Smooth muscle cell (in vitro differentiated cells): ENCODE data around the gene CDH6. TPM values are rescaled to one million over a fixed set of nuclear protein-coding genes. Genes with fewer than 3 reads are reported as not detected.
"Not testable (repeated sequence)": the region's sequence is repeated elsewhere in the genome, so short reads cannot be mapped to it uniquely, and the experiment has no call there.

ENCODE experiments used
- DNase-seq: peaks from one replicate; lab custom pipeline; 2025; ENCODE audit not compliant: unreplicated experiment; lab: John Stamatoyannopoulos, UW
- H2AFZ ChIP-seq: fragments of 200-600 bp; sonication (generic); 2 replicates; pipeline ENCODE4 v1.6.0; 2016; ENCODE audit warnings: antibody characterized with exemption, low read depth, mild to moderate bottlenecking
- H3F3A ChIP-seq: fragments of 200-600 bp; sonication (generic); 2 replicates; pipeline ENCODE4 v1.6.0; 2017; ENCODE audit warnings: antibody characterized with exemption, low read depth
- H3K27ac ChIP-seq: fragments of 200-600 bp; sonication (generic); 2 replicates; pipeline ENCODE4 v1.5.1; 2016; ENCODE audit warnings: low read depth, mild to moderate bottlenecking
- H3K27me3 ChIP-seq: fragments of 200-600 bp; sonication (generic); 2 replicates; pipeline ENCODE4 v1.6.1; 2016; ENCODE audit warnings: low read depth, mild to moderate bottlenecking
- H3K36me3 ChIP-seq: fragments of 200-600 bp; sonication (generic); 2 replicates; pipeline ENCODE4 v1.5.1; 2016; ENCODE audit warnings: low read depth
- H3K4me1 ChIP-seq: fragments of 200-600 bp; sonication (generic); 2 replicates; pipeline ENCODE4 v1.5.1; 2016; ENCODE audit warnings: low read depth
- H3K4me2 ChIP-seq: fragments of 200-600 bp; sonication (generic); 2 replicates; pipeline ENCODE4 v1.6.0; 2016; ENCODE audit warnings: mild to moderate bottlenecking
- H3K4me3 ChIP-seq: fragments of 200-600 bp; sonication (generic); 2 replicates; pipeline ENCODE4 v1.5.1; 2016; ENCODE audit warnings: mild to moderate bottlenecking
- H3K79me2 ChIP-seq: fragments of 200-600 bp; sonication (generic); 2 replicates; pipeline ENCODE4 v1.6.0; 2016; ENCODE audit warnings: low read depth, mild to moderate bottlenecking
- H3K9ac ChIP-seq: fragments of 200-600 bp; sonication (generic); 2 replicates; pipeline ENCODE4 v1.6.0; 2016; ENCODE audit warnings: low read depth
- H3K9me3 ChIP-seq: fragments of 200-600 bp; sonication (generic); replicated peaks from 2 replicates; pipeline ENCODE4 v1.5.1; 2016; ENCODE audit warnings: low read depth
- H4K20me1 ChIP-seq: fragments of 200-600 bp; sonication (generic); 2 replicates; pipeline ENCODE4 v1.6.0; 2016; ENCODE audit warnings: low read depth
- WGBS: methylation state at CpG from one replicate; pipeline ENCODE4 v1.1.7; 2016; ENCODE audit warnings: low lambda C conversion rate; 5-methylcytosine and 5-hydroxymethylcytosine counted together
- polyA plus RNA-seq: library from polyadenylated mRNA; unstranded; fragments of >200 nt; fragmentation: Nextera tagmentation; extraction: Ambion mirVana; gene quantifications from 2 replicates; pipeline ENCODE4 v1.2.1, GENCODE V29; 2016
- total RNA-seq: library from RNA; depleted of rRNA; stranded (reverse); fragments of >200 nt; gene quantifications from 2 replicates; pipeline ENCODE4 v1.2.3, GENCODE V29; 2014
- TF ChIP-seq, protein P1 (sequence below): fragments of 200-600 bp; sonication (generic); IDR thresholded peaks from 2 replicates; pipeline ENCODE4 v1.5.1; 2017; ENCODE audit warnings: borderline replicate concordance, mild to moderate bottlenecking, antibody characterized with exemption; ENCODE audit not compliant: insufficient read depth, poor library complexity, severe bottlenecking

The CDH6 gene
- total and polyA plus RNA-seq, 2 experiments from 2014 or later: 1.5 to 5.9 TPM

- Histone ChIP-seq H3K9ac (no peak overlapping the region), H3F3A (no peaks in the 10 kb centered on the region), H3K4me1 (no peaks in the 10 kb centered on the region), H4K20me1 (no peaks in the 10 kb centered on the region), H3K36me3 (no peaks in the 10 kb centered on the region), H3K79me2 (no peaks in the 10 kb centered on the region), H3K4me3 (no peak overlapping the region), H3K27me3 (no peaks in the 10 kb centered on the region), H3K9me3 (no peaks in the 10 kb centered on the region), H3K27ac (no peak overlapping the region), H3K4me2 (no peak overlapping the region), H2AFZ (no peak overlapping the region)
- DNase-seq: no peak
- 71% methylated on average over 3 of the region's 3 CpGs for WGBS
- TF ChIP-seq, protein P1, sequence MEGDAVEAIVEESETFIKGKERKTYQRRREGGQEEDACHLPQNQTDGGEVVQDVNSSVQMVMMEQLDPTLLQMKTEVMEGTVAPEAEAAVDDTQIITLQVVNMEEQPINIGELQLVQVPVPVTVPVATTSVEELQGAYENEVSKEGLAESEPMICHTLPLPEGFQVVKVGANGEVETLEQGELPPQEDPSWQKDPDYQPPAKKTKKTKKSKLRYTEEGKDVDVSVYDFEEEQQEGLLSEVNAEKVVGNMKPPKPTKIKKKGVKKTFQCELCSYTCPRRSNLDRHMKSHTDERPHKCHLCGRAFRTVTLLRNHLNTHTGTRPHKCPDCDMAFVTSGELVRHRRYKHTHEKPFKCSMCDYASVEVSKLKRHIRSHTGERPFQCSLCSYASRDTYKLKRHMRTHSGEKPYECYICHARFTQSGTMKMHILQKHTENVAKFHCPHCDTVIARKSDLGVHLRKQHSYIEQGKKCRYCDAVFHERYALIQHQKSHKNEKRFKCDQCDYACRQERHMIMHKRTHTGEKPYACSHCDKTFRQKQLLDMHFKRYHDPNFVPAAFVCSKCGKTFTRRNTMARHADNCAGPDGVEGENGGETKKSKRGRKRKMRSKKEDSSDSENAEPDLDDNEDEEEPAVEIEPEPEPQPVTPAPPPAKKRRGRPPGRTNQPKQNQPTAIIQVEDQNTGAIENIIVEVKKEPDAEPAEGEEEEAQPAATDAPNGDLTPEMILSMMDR: no peak
These were observed 161.9 kb downstream of the CDH6 start for GRCh38 chr5:31355337-31355736.

DNA sequence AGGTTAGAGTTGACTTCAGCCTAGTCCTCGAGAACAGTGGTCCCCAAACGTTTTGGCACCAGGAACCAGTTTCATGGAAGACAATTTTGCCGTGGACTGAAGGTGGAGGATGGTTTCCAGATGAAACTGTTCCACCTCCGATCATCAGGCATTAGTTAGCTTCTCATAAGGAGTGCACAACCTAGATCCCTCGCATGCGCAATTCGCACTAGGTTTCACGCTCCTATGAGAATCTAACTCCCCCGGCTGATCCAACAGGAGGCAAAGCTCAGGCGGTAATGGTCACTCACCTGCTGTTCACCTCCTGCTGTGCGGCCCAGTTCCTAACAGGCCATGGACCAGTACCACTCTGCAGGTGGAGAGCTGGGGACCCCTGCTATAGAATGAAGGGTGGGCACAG lies 163.6 kb downstream of the CDH6 start:
- H3K4me3 ChIP-seq: no peak overlapping the region
- no peaks in the 10 kb centered on the region for H3F3A ChIP-seq
- WGBS: 91% methylated on average over 11 of the region's 11 CpGs
- H3K4me2 ChIP-seq: no peak overlapping the region
- H3K36me3 ChIP-seq: no peaks in the 10 kb centered on the region
- no peak overlapping the region for H3K27ac ChIP-seq
- H4K20me1 ChIP-seq: no peaks in the 10 kb centered on the region
- no peak overlapping the region for H3K9ac ChIP-seq
- no peaks in the 10 kb centered on the region for H3K27me3 ChIP-seq
- H2AFZ ChIP-seq: no peak overlapping the region
- TF ChIP-seq, protein P1: no peak
- no peaks in the 10 kb centered on the region for H3K9me3 ChIP-seq
- no peak for DNase-seq
- H3K79me2 ChIP-seq: no peaks in the 10 kb centered on the region
- no peaks in the 10 kb centered on the region for H3K4me1 ChIP-seq

DNA sequence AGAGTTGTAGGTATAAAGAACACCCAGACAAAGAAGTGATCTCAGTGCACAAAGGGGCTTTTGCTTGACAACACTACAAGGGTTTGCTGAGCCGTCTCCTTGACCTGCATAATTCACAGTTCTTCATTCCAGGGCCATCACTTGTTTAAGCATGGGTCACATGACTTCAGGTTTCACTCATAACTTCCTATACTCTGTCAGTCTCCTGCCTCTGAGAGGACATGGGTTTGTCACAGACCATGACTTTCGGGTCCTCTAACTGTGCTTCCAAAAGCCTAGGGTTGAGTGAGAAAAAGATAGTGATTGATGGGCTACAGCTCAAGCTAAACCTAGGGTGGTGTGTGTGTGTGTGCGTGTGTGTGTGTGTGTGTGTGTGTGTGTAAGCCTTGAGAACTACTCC lies 166.4 kb downstream of the CDH6 start:
- Histone ChIP-seq H3F3A (no peaks in the 10 kb centered on the region), H3K79me2 (no peaks in the 10 kb centered on the region)

DNA sequence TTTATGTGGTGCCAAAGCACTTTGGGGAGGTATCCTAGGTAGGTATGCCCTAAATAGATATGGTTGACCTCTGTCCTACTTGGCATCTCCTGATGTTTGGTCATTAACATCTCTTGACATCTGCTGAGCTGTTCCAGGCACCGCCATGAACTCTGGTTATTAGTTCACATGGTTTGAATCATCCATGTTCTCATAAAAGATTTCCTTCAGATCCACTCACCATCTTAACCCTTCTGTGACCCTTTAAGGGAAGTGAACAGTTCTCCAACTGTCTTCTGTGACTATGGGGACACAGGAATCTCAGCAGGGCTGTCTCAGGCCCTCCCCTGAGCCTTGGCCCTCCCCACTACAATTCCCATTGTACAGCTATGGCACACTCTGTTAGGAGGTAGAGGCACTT lies 167.7 kb downstream of the CDH6 start:
- H3K9ac ChIP-seq: no peak overlapping the region
- H3K36me3 ChIP-seq: no peaks in the 10 kb centered on the region
- H4K20me1 ChIP-seq: no peaks in the 10 kb centered on the region
- H3K27ac ChIP-seq: no peak overlapping the region
- H3K4me2 ChIP-seq: no peak overlapping the region
- H3K79me2 ChIP-seq: no peaks in the 10 kb centered on the region
- 38% methylated on average over 1 of the region's 1 CpG for WGBS
- no peak overlapping the region for H3K4me3 ChIP-seq
- H3K9me3 ChIP-seq: no peaks in the 10 kb centered on the region
- no peaks in the 10 kb centered on the region for H3F3A ChIP-seq
- TF ChIP-seq, protein P1: no peak
- no peaks in the 10 kb centered on the region for H3K27me3 ChIP-seq
- H3K4me1 ChIP-seq: no peaks in the 10 kb centered on the region
- no peak overlapping the region for H2AFZ ChIP-seq
- DNase-seq: no peak

More for the DNA sequence above, 166.4 kb downstream of the CDH6 start:
- no peak for DNase-seq
- Histone ChIP-seq H3K27me3 (no peaks in the 10 kb centered on the region), H4K20me1 (no peaks in the 10 kb centered on the region), H3K36me3 (no peaks in the 10 kb centered on the region), H3K4me3 (no peak overlapping the region), H3K4me1 (no peaks in the 10 kb centered on the region), H2AFZ (no peak overlapping the region), H3K27ac (no peak overlapping the region), H3K4me2 (no peak overlapping the region), H3K9ac (no peak overlapping the region), H3K9me3 (no peaks in the 10 kb centered on the region)
- TF ChIP-seq, protein P1: no peak
- WGBS: 95% methylated on average over 3 of the region's 3 CpGs

DNA sequence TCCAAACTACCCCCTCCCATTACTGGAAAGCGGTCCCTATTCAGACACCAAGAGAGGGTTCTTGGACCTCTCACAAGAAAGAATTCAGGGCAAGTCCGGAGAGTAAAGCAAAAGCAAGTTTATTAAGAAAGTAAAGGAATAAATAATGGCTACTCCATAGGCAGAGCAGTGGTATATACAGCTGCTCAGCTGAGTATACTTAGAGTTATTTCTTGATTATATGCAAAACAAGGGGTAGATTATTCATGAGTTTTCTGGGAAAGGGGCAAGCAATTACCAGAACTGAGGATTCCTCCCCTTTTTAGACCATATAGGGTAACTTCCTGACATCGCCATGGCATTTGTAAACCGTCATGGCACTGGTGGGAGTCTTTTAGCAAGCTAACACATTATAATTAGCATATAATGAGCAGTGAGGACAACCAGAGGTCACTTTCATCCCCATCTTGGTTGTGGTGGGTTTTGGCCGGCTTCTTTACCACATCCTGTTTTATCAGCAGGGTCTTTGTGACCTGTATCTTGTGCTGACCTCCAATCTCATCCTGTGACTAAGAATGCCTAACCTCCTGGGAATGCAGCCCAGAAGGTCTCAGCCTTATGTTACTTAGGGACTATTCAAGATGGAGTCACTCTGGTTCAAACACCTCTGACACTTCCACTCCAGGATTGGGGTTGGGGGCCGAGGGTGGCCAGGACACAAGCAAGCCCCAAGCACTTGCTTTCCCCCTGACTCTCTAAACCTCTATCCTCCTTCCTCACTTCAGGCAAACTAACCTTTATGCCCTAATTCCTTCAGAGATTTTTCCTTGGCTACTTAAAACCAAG lies 168.4 kb downstream of the CDH6 start:
- H3K4me3 ChIP-seq, H3K9ac ChIP-seq, DNase-seq, H2AFZ ChIP-seq, H3K36me3 ChIP-seq, H3K79me2 ChIP-seq, H3K27ac ChIP-seq, H3K9me3 ChIP-seq, H4K20me1 ChIP-seq, H3K4me1 ChIP-seq, H3K4me2 ChIP-seq, H3K27me3 ChIP-seq, H3F3A ChIP-seq: not testable (repeated sequence)
- 86% methylated on average over 6 of the region's 6 CpGs for WGBS
